Activated naive CD8-positive, alpha-beta T cell treated with anti-CD3 and anti-CD28 coated beads for 36 hours (primary cell): ENCODE data around the gene COL4A6. TPM values are rescaled to one million over a fixed set of nuclear protein-coding genes. Genes with fewer than 3 reads are reported as not detected.
"Not testable (repeated sequence)": the region's sequence is repeated elsewhere in the genome, so short reads cannot be mapped to it uniquely, and the experiment has no call there.

Experiments used
- DNase-seq: peaks from one replicate; pipeline ENCODE4 v3.0.0; 2021
- H3K27ac Mint-ChIP-seq: one replicate; pipeline ENCODE4 v1.8.0; 2022; ENCODE audit warnings: mild to moderate bottlenecking, moderate library complexity, mixed read lengths
- H3K27me3 Mint-ChIP-seq: one replicate; pipeline ENCODE4 v1.8.0; 2022; ENCODE audit warnings: mild to moderate bottlenecking, mixed read lengths
- H3K36me3 Mint-ChIP-seq: one replicate; pipeline ENCODE4 v1.8.0; 2021; ENCODE audit warnings: mild to moderate bottlenecking, mixed read lengths
- H3K4me1 Mint-ChIP-seq: one replicate; pipeline ENCODE4 v1.8.0; 2021; ENCODE audit warnings: mixed read lengths
- H3K4me3 Mint-ChIP-seq: one replicate; pipeline ENCODE4 v1.8.0; 2022; ENCODE audit warnings: mild to moderate bottlenecking, moderate library complexity, mixed read lengths
- H3K9me3 Mint-ChIP-seq: one replicate; pipeline ENCODE4 v1.8.0; 2022; ENCODE audit warnings: mixed read lengths
- total RNA-seq, 2 experiments: library from RNA; stranded (reverse); gene quantifications; one replicate each; pipeline ENCODE4 v1.2.3, GENCODE V29; 2021

The COL4A6 gene
- total RNA-seq, 2 experiments from 2014 or later = not detected

- H3K9me3 Mint-ChIP-seq, H3K4me3 Mint-ChIP-seq, H3K36me3 Mint-ChIP-seq, H3K27ac Mint-ChIP-seq, H3K27me3 Mint-ChIP-seq, H3K4me1 Mint-ChIP-seq, DNase-seq: not testable (repeated sequence)
These were observed 62.6 kb downstream of the COL4A6 start for GRCh38 chrX:108375591-108375990.

GRCh38 chrX:108366644-108367406 is 71.4 kb downstream of the COL4A6 start:
- Mint-ChIP-seq H3K36me3 (no peaks in the 10 kb centered on the region), H3K4me1 (no peaks in the 10 kb centered on the region), H3K9me3 (no peaks in the 10 kb centered on the region), H3K27me3 (no peaks in the 10 kb centered on the region), H3K27ac (no peak overlapping the region), H3K4me3 (no peak overlapping the region)
- DNase-seq = no peak

- no peak overlapping the region for H3K4me3 Mint-ChIP-seq
- no peaks in the 10 kb centered on the region for H3K4me1 Mint-ChIP-seq
- no peak for DNase-seq
- H3K36me3 Mint-ChIP-seq = no peaks in the 10 kb centered on the region
- H3K27me3 Mint-ChIP-seq = no peaks in the 10 kb centered on the region
- H3K27ac Mint-ChIP-seq = no peak overlapping the region
- H3K9me3 Mint-ChIP-seq = no peaks in the 10 kb centered on the region
These were observed 76.2 kb downstream of the COL4A6 start for GRCh38 chrX:108362026-108362425.

GRCh38 chrX:108361316-108361715 is 76.9 kb downstream of the COL4A6 start:
- Mint-ChIP-seq H3K4me1 (no peaks in the 10 kb centered on the region), H3K9me3 (no peaks in the 10 kb centered on the region), H3K27me3 (no peaks in the 10 kb centered on the region), H3K36me3 (no peaks in the 10 kb centered on the region), H3K4me3 (no peak overlapping the region), H3K27ac (no peak overlapping the region)
- DNase-seq = no peak

- Mint-ChIP-seq H3K27ac (no peak overlapping the region), H3K4me3 (no peak overlapping the region), H3K36me3 (no peaks in the 10 kb centered on the region), H3K9me3 (no peaks in the 10 kb centered on the region), H3K27me3 (no peaks in the 10 kb centered on the region), H3K4me1 (no peaks in the 10 kb centered on the region)
- DNase-seq = no peak
These were observed 78.2 kb downstream of the COL4A6 start for GRCh38 chrX:108359806-108360602.

- no peaks in the 10 kb centered on the region for H3K27me3 Mint-ChIP-seq
- H3K27ac Mint-ChIP-seq = no peak overlapping the region
- no peak for DNase-seq
- H3K36me3 Mint-ChIP-seq = no peaks in the 10 kb centered on the region
- no peaks in the 10 kb centered on the region for H3K9me3 Mint-ChIP-seq
- H3K4me3 Mint-ChIP-seq = no peak overlapping the region
- H3K4me1 Mint-ChIP-seq = no peaks in the 10 kb centered on the region
These were observed 84.8 kb downstream of the COL4A6 start for GRCh38 chrX:108353452-108353851.

GRCh38 chrX:108349210-108349609 is 89.0 kb downstream of the COL4A6 start:
- Mint-ChIP-seq H3K4me1 (no peaks in the 10 kb centered on the region), H3K36me3 (no peaks in the 10 kb centered on the region), H3K27ac (no peak overlapping the region), H3K27me3 (no peaks in the 10 kb centered on the region), H3K9me3 (no peaks in the 10 kb centered on the region), H3K4me3 (no peak overlapping the region)
- DNase-seq = no peak

GRCh38 chrX:108348525-108348924 is 89.7 kb downstream of the COL4A6 start:
- H3K27ac Mint-ChIP-seq = no peak overlapping the region
- no peak for DNase-seq
- H3K36me3 Mint-ChIP-seq = no peaks in the 10 kb centered on the region
- H3K27me3 Mint-ChIP-seq = no peaks in the 10 kb centered on the region
- H3K9me3 Mint-ChIP-seq = no peaks in the 10 kb centered on the region
- H3K4me3 Mint-ChIP-seq = no peak overlapping the region
- no peaks in the 10 kb centered on the region for H3K4me1 Mint-ChIP-seq

GRCh38 chrX:108347800-108348199 is 90.4 kb downstream of the COL4A6 start:
- H3K36me3 Mint-ChIP-seq = no peaks in the 10 kb centered on the region
- no peaks in the 10 kb centered on the region for H3K4me1 Mint-ChIP-seq
- no peak overlapping the region for H3K4me3 Mint-ChIP-seq
- no peak overlapping the region for H3K27ac Mint-ChIP-seq
- no peaks in the 10 kb centered on the region for H3K9me3 Mint-ChIP-seq
- H3K27me3 Mint-ChIP-seq = no peaks in the 10 kb centered on the region
- DNase-seq = no peak

- DNase-seq = no peak
- no peak overlapping the region for H3K27ac Mint-ChIP-seq
These were observed 94.0 kb downstream of the COL4A6 start for GRCh38 chrX:108344216-108344615.

GRCh38 chrX:108341947-108342346 is 96.3 kb downstream of the COL4A6 start:
- no peaks in the 10 kb centered on the region for H3K9me3 Mint-ChIP-seq
- H3K4me3 Mint-ChIP-seq = no peak overlapping the region
- H3K27me3 Mint-ChIP-seq = peaks cover 3% of the 10 kb centered on the region
- H3K36me3 Mint-ChIP-seq = no peaks in the 10 kb centered on the region
- H3K27ac Mint-ChIP-seq = no peak overlapping the region
- no peaks in the 10 kb centered on the region for H3K4me1 Mint-ChIP-seq
- DNase-seq = no peak

More at GRCh38 chrX:108344216-108344615, 94.0 kb downstream of the COL4A6 start:
- Mint-ChIP-seq H3K27me3 (peaks cover 3% of the 10 kb centered on the region), H3K9me3 (no peaks in the 10 kb centered on the region), H3K4me3 (no peak overlapping the region), H3K4me1 (no peaks in the 10 kb centered on the region), H3K36me3 (no peaks in the 10 kb centered on the region)

- DNase-seq = no peak
- no peak overlapping the region for H3K4me3 Mint-ChIP-seq
- H3K36me3 Mint-ChIP-seq = no peaks in the 10 kb centered on the region
- H3K27me3 Mint-ChIP-seq = no peaks in the 10 kb centered on the region
- no peaks in the 10 kb centered on the region for H3K9me3 Mint-ChIP-seq
- no peak overlapping the region for H3K27ac Mint-ChIP-seq
- H3K4me1 Mint-ChIP-seq = no peaks in the 10 kb centered on the region
These were observed 105.9 kb downstream of the COL4A6 start for GRCh38 chrX:108332281-108332680.

GRCh38 chrX:108331126-108331909 is 106.9 kb downstream of the COL4A6 start:
- H3K27ac Mint-ChIP-seq = no peak overlapping the region
- H3K9me3 Mint-ChIP-seq = no peaks in the 10 kb centered on the region

GRCh38 chrX:108323751-108324150 is 114.5 kb downstream of the COL4A6 start:
- Mint-ChIP-seq H3K36me3 (no peaks in the 10 kb centered on the region), H3K27ac (no peak overlapping the region), H3K27me3 (no peaks in the 10 kb centered on the region), H3K4me3 (no peak overlapping the region), H3K4me1 (no peaks in the 10 kb centered on the region), H3K9me3 (no peaks in the 10 kb centered on the region)
- no peak for DNase-seq

More at GRCh38 chrX:108331126-108331909, 106.9 kb downstream of the COL4A6 start:
- no peak for DNase-seq
- no peak overlapping the region for H3K4me3 Mint-ChIP-seq
- H3K4me1 Mint-ChIP-seq = no peaks in the 10 kb centered on the region
- H3K27me3 Mint-ChIP-seq = no peaks in the 10 kb centered on the region
- no peaks in the 10 kb centered on the region for H3K36me3 Mint-ChIP-seq

- Mint-ChIP-seq H3K27ac (no peak overlapping the region), H3K36me3 (no peaks in the 10 kb centered on the region), H3K27me3 (no peaks in the 10 kb centered on the region)
These were observed 116.0 kb downstream of the COL4A6 start for GRCh38 chrX:108322234-108322633.

More at GRCh38 chrX:108322234-108322633, 116.0 kb downstream of the COL4A6 start:
- no peak for DNase-seq
- no peak overlapping the region for H3K4me3 Mint-ChIP-seq
- H3K4me1 Mint-ChIP-seq = no peaks in the 10 kb centered on the region
- H3K9me3 Mint-ChIP-seq = no peaks in the 10 kb centered on the region
